GM10266 (cell line): ENCODE results near the gene DMXL2.
"Not testable (repeated sequence)": the region's sequence is repeated elsewhere in the genome, so short reads cannot be mapped to it uniquely, and the experiment has no call there.

ENCODE experiments used
- DNase-seq: peaks from one replicate; pipeline ENCODE4 v3.0.0; 2012; ENCODE audit errors: extremely low spot score
- CTCF ChIP-seq: IDR thresholded peaks from 2 replicates; pipeline ENCODE4 v1.5.1; 2012; ENCODE audit warnings: mild to moderate bottlenecking, low read depth; ENCODE audit not compliant: control insufficient read depth, insufficient read depth; ENCODE audit errors: missing control alignments

The DMXL2 gene

GRCh38 chr15:51652084-51652668, 29.6 kb upstream of the DMXL2 start:
- TF ChIP-seq CTCF, result no peak
- DNase-seq, result no peak

- DNase-seq, result peak; percentile 65
- TF ChIP-seq CTCF, result peak; percentile 82
Measured at GRCh38 chr15:51649659-51650521, 27.3 kb upstream of the DMXL2 start.

- not testable (repeated sequence) for DNase-seq
Measured at GRCh38 chr15:51648643-51649042, 26.1 kb upstream of the DMXL2 start.

GRCh38 chr15:51648101-51648500, 25.5 kb upstream of the DMXL2 start:
- DNase-seq, result not testable (repeated sequence)

GRCh38 chr15:51647128-51647562, 24.6 kb upstream of the DMXL2 start:
- no peak for TF ChIP-seq CTCF
- DNase-seq, result no peak

GRCh38 chr15:51642696-51643095, 20.1 kb upstream of the DMXL2 start:
- no peak for TF ChIP-seq CTCF
- DNase-seq, result no peak

- no peak for TF ChIP-seq CTCF
- no peak for DNase-seq
Measured at GRCh38 chr15:51641490-51642130, 19.0 kb upstream of the DMXL2 start.

- TF ChIP-seq CTCF, result no peak
- no peak for DNase-seq
Measured at GRCh38 chr15:51634591-51635198, 12.1 kb upstream of the DMXL2 start.
